Esophagus squamous epithelium (tissue), 4 donors: Measurements from ENCODE around the gene RNLS.

Source experiments
- CTCF ChIP-seq, 6 experiments: fragments of 450-650 bp in 4 of 6; fragments of 200-600 bp in 2 of 6; sonication (generic) in 2 of 6; IDR thresholded peaks; one replicate each; pipeline ENCODE4 v1.5.1; 2016 to 2019; ENCODE audit warnings: antibody characterized with exemption in 6 of 6, mild to moderate bottlenecking in 4 of 6, moderate library complexity in 4 of 6
- POLR2A ChIP-seq, 4 donors: fragments of 450-650 bp; IDR thresholded peaks; one replicate each; pipeline ENCODE4 v1.6.1; 2017; ENCODE audit warnings: antibody characterized with exemption in 4 of 4, mild to moderate bottlenecking in 4 of 4, moderate library complexity in 3 of 4

DNA sequence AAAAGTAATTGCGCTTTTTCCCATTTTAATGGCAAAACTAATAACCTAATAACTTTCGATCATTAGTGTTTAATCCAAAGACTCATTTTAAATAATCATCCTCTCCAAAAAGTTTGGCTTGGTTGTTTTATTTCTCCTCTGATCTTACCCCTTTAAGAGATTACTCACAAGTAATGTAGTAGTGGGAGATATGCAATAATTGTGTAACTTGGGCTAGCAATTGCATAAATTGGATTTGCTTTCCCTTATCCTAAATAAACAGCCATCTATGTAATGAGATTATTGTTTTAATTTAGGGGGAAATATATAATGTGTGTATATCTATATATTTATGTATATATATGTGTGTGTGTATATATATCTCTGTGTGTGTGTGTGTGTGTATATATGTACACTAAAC, 82.5 kb downstream of the RNLS start:
- TF ChIP-seq CTCF (IDR thresholded peaks at IDR 0.05) (no peak), POLR2A (IDR thresholded peaks at IDR 0.05) (no peak)
